Measurements from ENCODE around the gene RAP1GAP2. TPM values are rescaled to one million over a fixed set of nuclear protein-coding genes. Genes with fewer than 3 reads are reported as not detected.
"Not testable (repeated sequence)": the region's sequence is repeated elsewhere in the genome, so short reads cannot be mapped to it uniquely, and the experiment has no call there.

RAP1GAP2 gene
- total and polyA plus RNA-seq, 2 experiments from 2014 or later = 0.74 to 3.8 TPM

GRCh38 chr17:2814049-2814448, 17.8 kb downstream of the RAP1GAP2 start:
- H3K9me3 ChIP-seq (ENCODE audit: low read depth) = no peaks in the 10 kb centered on the region
- no peak overlapping the region for H2AFZ ChIP-seq
- no peak overlapping the region for H3K4me2 ChIP-seq (ENCODE audit: unreplicated experiment)
- no peak overlapping the region for H3K27ac ChIP-seq
- 63 to 66% methylated on average over 5 of the region's 5 CpGs for WGBS, 2 experiments (ENCODE audit: low coverage in 1 of 2, low lambda C conversion rate in 2 of 2, missing lambda C conversion rate in 2 of 2)
- H3F3A ChIP-seq (ENCODE audit: insufficient read depth) = peaks cover 9% of the 10 kb centered on the region
- no peak overlapping the region for H3K4me3 ChIP-seq
- no peaks in the 10 kb centered on the region for H4K20me1 ChIP-seq (ENCODE audit: insufficient read depth)
- no peaks in the 10 kb centered on the region for H3K9me2 ChIP-seq (ENCODE audit: insufficient read depth)
- H3K36me3 ChIP-seq (ENCODE audit: low read depth) = no peaks in the 10 kb centered on the region
- H3K9ac ChIP-seq = no peak overlapping the region
- no peaks in the 10 kb centered on the region for H3K27me3 ChIP-seq (replicated peaks; ENCODE audit: insufficient read depth)
- H3K4me1 ChIP-seq (ENCODE audit: insufficient read depth) = peaks cover 19% of the 10 kb centered on the region
- no peak for DNase-seq
- in situ Hi-C loops (cut with MboI) = no loop called here
- no peaks in the 10 kb centered on the region for H3K79me2 ChIP-seq (ENCODE audit: insufficient read depth)
- no peak for TF ChIP-seq EZH2phosphoT487 (IDR thresholded peaks at IDR 0.05; ENCODE audit: insufficient read depth, low read depth)
- no peak for TF ChIP-seq EZH2 (IDR thresholded peaks at IDR 0.05; ENCODE audit: insufficient read depth, poor library complexity, severe bottlenecking)

- in situ Hi-C loops (cut with MboI) = no loop called here
- Histone ChIP-seq H3K4me2 (ENCODE audit: unreplicated experiment) (no peak overlapping the region), H3K36me3 (ENCODE audit: low read depth) (no peaks in the 10 kb centered on the region), H3K4me3 (no peak overlapping the region), H2AFZ (no peak overlapping the region), H4K20me1 (ENCODE audit: insufficient read depth) (no peaks in the 10 kb centered on the region), H3K9me3 (ENCODE audit: low read depth) (no peaks in the 10 kb centered on the region), H3K9ac (no peak overlapping the region), H3K9me2 (ENCODE audit: insufficient read depth) (no peaks in the 10 kb centered on the region), H3K27ac (no peak overlapping the region), H3K79me2 (ENCODE audit: insufficient read depth) (no peaks in the 10 kb centered on the region), H3K4me1 (ENCODE audit: insufficient read depth) (peaks cover 19% of the 10 kb centered on the region), H3F3A (ENCODE audit: insufficient read depth) (peaks cover 9% of the 10 kb centered on the region), H3K27me3 (replicated peaks; ENCODE audit: insufficient read depth) (no peaks in the 10 kb centered on the region)
- no peak for DNase-seq
- 41 to 43% methylated on average over 26 of the region's 27 CpGs for WGBS, 2 experiments (ENCODE audit: low coverage in 1 of 2, low lambda C conversion rate in 2 of 2, missing lambda C conversion rate in 2 of 2)
- no peak for TF ChIP-seq EZH2 (IDR thresholded peaks at IDR 0.05; ENCODE audit: insufficient read depth, poor library complexity, severe bottlenecking)
- no peak for TF ChIP-seq EZH2phosphoT487 (IDR thresholded peaks at IDR 0.05; ENCODE audit: insufficient read depth, low read depth)
These were observed 18.5 kb downstream of the RAP1GAP2 start for GRCh38 chr17:2814481-2815341.

GRCh38 chr17:2815781-2816185, 19.5 kb downstream of the RAP1GAP2 start:
- Histone ChIP-seq H3K4me3 (no peak overlapping the region), H3F3A (ENCODE audit: insufficient read depth) (peaks cover 9% of the 10 kb centered on the region), H4K20me1 (ENCODE audit: insufficient read depth) (no peaks in the 10 kb centered on the region), H3K9me3 (ENCODE audit: low read depth) (no peaks in the 10 kb centered on the region), H3K27ac (no peak overlapping the region), H3K9me2 (ENCODE audit: insufficient read depth) (no peaks in the 10 kb centered on the region), H3K27me3 (replicated peaks; ENCODE audit: insufficient read depth) (no peaks in the 10 kb centered on the region), H3K4me1 (ENCODE audit: insufficient read depth) (peaks cover 19% of the 10 kb centered on the region), H3K9ac (no peak overlapping the region), H3K79me2 (ENCODE audit: insufficient read depth) (no peaks in the 10 kb centered on the region), H2AFZ (no peak overlapping the region), H3K36me3 (ENCODE audit: low read depth) (no peaks in the 10 kb centered on the region), H3K4me2 (ENCODE audit: unreplicated experiment) (no peak overlapping the region)
- in situ Hi-C loops (cut with MboI) = no loop called here
- TF ChIP-seq EZH2 (IDR thresholded peaks at IDR 0.05; ENCODE audit: insufficient read depth, poor library complexity, severe bottlenecking) = no peak
- no peak for TF ChIP-seq EZH2phosphoT487 (IDR thresholded peaks at IDR 0.05; ENCODE audit: insufficient read depth, low read depth)
- no peak for DNase-seq
- 63 to 65% methylated on average over 17 of the region's 17 CpGs for WGBS, 2 experiments (ENCODE audit: low coverage in 1 of 2, low lambda C conversion rate in 2 of 2, missing lambda C conversion rate in 2 of 2)

- H3K4me2 ChIP-seq (ENCODE audit: unreplicated experiment) = no peak overlapping the region
- in situ Hi-C loops (cut with MboI) = no loop called here
- peaks cover 16% of the 10 kb centered on the region for H3K4me1 ChIP-seq (ENCODE audit: insufficient read depth)
These were observed 20.4 kb downstream of the RAP1GAP2 start for GRCh38 chr17:2816688-2817087.

GRCh38 chr17:2819294-2819693, 23.1 kb downstream of the RAP1GAP2 start:
- H3K4me2 ChIP-seq (ENCODE audit: unreplicated experiment); H4K20me1 ChIP-seq (ENCODE audit: insufficient read depth); H3K9me2 ChIP-seq (ENCODE audit: insufficient read depth); H3K79me2 ChIP-seq (ENCODE audit: insufficient read depth); H3F3A ChIP-seq (ENCODE audit: insufficient read depth); H3K9ac ChIP-seq; in situ Hi-C loops (cut with MboI); H3K9me3 ChIP-seq (ENCODE audit: low read depth); H3K4me3 ChIP-seq; H3K27me3 ChIP-seq (replicated peaks; ENCODE audit: insufficient read depth); H3K36me3 ChIP-seq (ENCODE audit: low read depth); H2AFZ ChIP-seq; DNase-seq; H3K4me1 ChIP-seq (ENCODE audit: insufficient read depth); H3K27ac ChIP-seq: not testable (repeated sequence)
- WGBS, 2 experiments (ENCODE audit: low coverage in 1 of 2, low lambda C conversion rate in 2 of 2, missing lambda C conversion rate in 2 of 2) = 48 to 69% methylated on average over 5 of the region's 5 CpGs

More at GRCh38 chr17:2816688-2817087, 20.4 kb downstream of the RAP1GAP2 start:
- no peak overlapping the region for H3K9ac ChIP-seq
- H4K20me1 ChIP-seq (ENCODE audit: insufficient read depth) = no peaks in the 10 kb centered on the region
- DNase-seq = no peak
- no peak overlapping the region for H3K27ac ChIP-seq
- H2AFZ ChIP-seq = no peak overlapping the region
- H3K4me3 ChIP-seq = no peak overlapping the region
- WGBS, 2 experiments (ENCODE audit: low coverage in 1 of 2, low lambda C conversion rate in 2 of 2, missing lambda C conversion rate in 2 of 2) = 63 to 68% methylated on average over 4 of the region's 4 CpGs
- H3F3A ChIP-seq (ENCODE audit: insufficient read depth) = peaks cover 8% of the 10 kb centered on the region
- no peaks in the 10 kb centered on the region for H3K9me2 ChIP-seq (ENCODE audit: insufficient read depth)
- no peaks in the 10 kb centered on the region for H3K79me2 ChIP-seq (ENCODE audit: insufficient read depth)
- no peaks in the 10 kb centered on the region for H3K9me3 ChIP-seq (ENCODE audit: low read depth)
- H3K36me3 ChIP-seq (ENCODE audit: low read depth) = no peaks in the 10 kb centered on the region
- TF ChIP-seq EZH2phosphoT487 (IDR thresholded peaks at IDR 0.05; ENCODE audit: insufficient read depth, low read depth) (no peak), EZH2 (IDR thresholded peaks at IDR 0.05; ENCODE audit: insufficient read depth, poor library complexity, severe bottlenecking) (no peak)
- no peaks in the 10 kb centered on the region for H3K27me3 ChIP-seq (replicated peaks; ENCODE audit: insufficient read depth)
